ENCODE data around the gene TBC1D14. TPM values are rescaled to one million over a fixed set of nuclear protein-coding genes. Genes with fewer than 3 reads are reported as not detected.
A peak's percentile ranks its signal among the peaks of the same experiment; 100 is the strongest.

Gene TBC1D14
- total and polyA plus RNA-seq, 4 donors: 15.1 to 60.1 (median 46.4) TPM

DNA sequence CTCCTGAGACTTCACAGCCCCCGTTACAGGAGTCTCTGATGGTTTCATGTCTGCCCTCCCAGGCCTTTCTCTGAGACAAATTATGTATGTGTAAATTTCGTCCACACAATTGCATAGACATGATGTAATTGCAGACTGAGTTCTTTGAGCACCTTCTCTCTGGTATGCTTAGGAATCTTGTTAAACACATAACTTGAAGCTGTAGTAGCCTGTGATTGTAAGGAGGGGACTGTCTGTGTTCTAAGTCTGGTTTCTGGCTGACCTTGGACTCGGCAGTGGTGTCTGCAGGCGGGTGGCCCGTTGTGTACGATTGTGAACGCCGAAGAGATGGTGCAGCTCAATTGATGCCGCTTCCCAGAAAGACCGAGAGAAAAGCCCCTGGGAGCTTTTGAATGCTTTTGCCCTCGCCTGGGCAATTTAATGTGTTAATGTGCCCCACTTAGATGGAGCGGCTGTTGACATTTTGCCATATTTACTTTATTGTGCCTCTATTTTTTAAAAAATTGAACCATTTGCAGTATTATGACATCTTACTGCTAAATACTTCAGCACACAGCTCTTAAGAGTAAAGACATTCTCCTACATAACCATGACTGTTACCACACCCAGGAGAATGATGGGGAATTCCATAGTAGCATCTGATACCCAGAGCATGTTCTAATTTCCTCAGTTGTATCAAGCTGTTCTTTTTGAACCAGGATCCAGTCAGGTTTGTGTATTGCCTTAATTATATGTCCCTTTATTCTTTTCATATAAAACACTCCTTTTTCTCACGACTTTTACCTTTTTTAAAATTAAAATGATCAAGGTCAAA is 75.2 kb downstream of the TBC1D14 start:
- Histone ChIP-seq H3K27me3 (ENCODE audit: control insufficient read depth in 3 of 3, insufficient read depth in 3 of 3, low read length in 2 of 3) (no peaks in the 10 kb centered on the region), H3K4me3 (no peak overlapping the region), H3K27ac (ENCODE audit: low read depth in 1 of 2, low read length in 1 of 2) (no peak overlapping the region), H3K36me3 (ENCODE audit: control insufficient read depth in 4 of 4, insufficient read depth in 4 of 4, low read length in 4 of 4) (peaks cover 0 to 3% (median 0%) of the 10 kb centered on the region in 4 donors), H3K4me1 (ENCODE audit: control insufficient read depth in 5 of 5, insufficient read depth in 5 of 5, low read length in 5 of 5) (peaks cover 5 to 33% (median 7%) of the 10 kb centered on the region in 5 donors), H3K9me3 (ENCODE audit: control insufficient read depth in 4 of 4, insufficient read depth in 3 of 4, low read length in 3 of 4) (no peaks in the 10 kb centered on the region), H3K9ac (ENCODE audit: insufficient read depth in 1 of 2, low read length in 2 of 2) (no peak overlapping the region)
- ATAC-seq (ENCODE audit: insufficient read depth, low FRiP score) (no peak), DNase-seq (peak in 1 of 3 donors; percentile 32)
- WGBS, 2 donors: 81 to 84% methylated on average over 13 of the region's 13 CpGs
- TF ChIP-seq, protein P1, sequence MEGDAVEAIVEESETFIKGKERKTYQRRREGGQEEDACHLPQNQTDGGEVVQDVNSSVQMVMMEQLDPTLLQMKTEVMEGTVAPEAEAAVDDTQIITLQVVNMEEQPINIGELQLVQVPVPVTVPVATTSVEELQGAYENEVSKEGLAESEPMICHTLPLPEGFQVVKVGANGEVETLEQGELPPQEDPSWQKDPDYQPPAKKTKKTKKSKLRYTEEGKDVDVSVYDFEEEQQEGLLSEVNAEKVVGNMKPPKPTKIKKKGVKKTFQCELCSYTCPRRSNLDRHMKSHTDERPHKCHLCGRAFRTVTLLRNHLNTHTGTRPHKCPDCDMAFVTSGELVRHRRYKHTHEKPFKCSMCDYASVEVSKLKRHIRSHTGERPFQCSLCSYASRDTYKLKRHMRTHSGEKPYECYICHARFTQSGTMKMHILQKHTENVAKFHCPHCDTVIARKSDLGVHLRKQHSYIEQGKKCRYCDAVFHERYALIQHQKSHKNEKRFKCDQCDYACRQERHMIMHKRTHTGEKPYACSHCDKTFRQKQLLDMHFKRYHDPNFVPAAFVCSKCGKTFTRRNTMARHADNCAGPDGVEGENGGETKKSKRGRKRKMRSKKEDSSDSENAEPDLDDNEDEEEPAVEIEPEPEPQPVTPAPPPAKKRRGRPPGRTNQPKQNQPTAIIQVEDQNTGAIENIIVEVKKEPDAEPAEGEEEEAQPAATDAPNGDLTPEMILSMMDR (IDR thresholded peaks at IDR 0.05; ENCODE audit: control extremely low read depth, extremely low read depth): no peak

GRCh38 chr4:6986072-6986780 is 76.6 kb downstream of the TBC1D14 start:
- H3K27ac ChIP-seq (ENCODE audit: low read depth in 1 of 2, low read length in 1 of 2): peak overlapping the region; percentile 82 to 93
- H3K9ac ChIP-seq (ENCODE audit: insufficient read depth in 1 of 2, low read length in 2 of 2): peak overlapping the region; percentile 81 to 84
- peak; percentile 11 for ATAC-seq (ENCODE audit: insufficient read depth, low FRiP score)
- no peaks in the 10 kb centered on the region for H3K9me3 ChIP-seq (ENCODE audit: control insufficient read depth in 4 of 4, insufficient read depth in 3 of 4, low read length in 3 of 4)
- TF ChIP-seq, protein P1 (IDR thresholded peaks at IDR 0.05; ENCODE audit: control extremely low read depth, extremely low read depth): no peak
- 6 to 9% methylated on average over 28 of the region's 28 CpGs for WGBS, 2 donors
- H3K4me3 ChIP-seq: peak overlapping the region; percentile 51
- no peaks in the 10 kb centered on the region for H3K27me3 ChIP-seq (ENCODE audit: control insufficient read depth in 3 of 3, insufficient read depth in 3 of 3, low read length in 2 of 3)
- peak; percentile 45 to 64 (median 58) for DNase-seq
- H3K36me3 ChIP-seq (ENCODE audit: control insufficient read depth in 4 of 4, insufficient read depth in 4 of 4, low read length in 4 of 4): peaks cover 0 to 3% (median under 1%) of the 10 kb centered on the region in 4 donors
- H3K4me1 ChIP-seq (ENCODE audit: control insufficient read depth in 5 of 5, insufficient read depth in 5 of 5, low read length in 5 of 5): peaks cover 6 to 33% (median 7%) of the 10 kb centered on the region in 5 donors

GRCh38 chr4:6986781-6987587 is 77.4 kb downstream of the TBC1D14 start:
- WGBS, 2 donors: 0% methylated on average over 53 to 78 of the region's 78 CpGs
- Histone ChIP-seq H3K9me3 (ENCODE audit: control insufficient read depth in 4 of 4, insufficient read depth in 3 of 4, low read length in 3 of 4) (no peaks in the 10 kb centered on the region), H3K4me3 (peak overlapping the region; percentile 85), H3K36me3 (ENCODE audit: control insufficient read depth in 4 of 4, insufficient read depth in 4 of 4, low read length in 4 of 4) (peaks cover 0 to 3% (median 2%) of the 10 kb centered on the region in 4 donors), H3K9ac (ENCODE audit: insufficient read depth in 1 of 2, low read length in 2 of 2) (peak overlapping the region; percentile 84 to 88), H3K27ac (ENCODE audit: low read depth in 1 of 2, low read length in 1 of 2) (peak overlapping the region; percentile 93 to 95), H3K4me1 (ENCODE audit: control insufficient read depth in 5 of 5, insufficient read depth in 5 of 5, low read length in 5 of 5) (peaks cover 6 to 36% (median 10%) of the 10 kb centered on the region in 5 donors), H3K27me3 (ENCODE audit: control insufficient read depth in 3 of 3, insufficient read depth in 3 of 3, low read length in 2 of 3) (no peaks in the 10 kb centered on the region)
- TF ChIP-seq, protein P1 (IDR thresholded peaks at IDR 0.05; ENCODE audit: control extremely low read depth, extremely low read depth): no peak
- peak; percentile 97 for ATAC-seq (ENCODE audit: insufficient read depth, low FRiP score)
- DNase-seq: peak; percentile 94 to 97 (median 96)

All from lung (tissue), 12 donors.